OCI-LY7 (cell line): ENCODE data around the gene PDGFB. TPM values are rescaled to one million over a fixed set of nuclear protein-coding genes. Genes with fewer than 3 reads are reported as not detected.

Source experiments
- BruUV-seq: library from RNA; stranded (reverse); fragments of 400-500 nt; replicated peaks from 2 replicates; lab custom pipeline; 2021; lab: Mats Ljungman, UMichigan
- CTCF ChIA-PET: fragments of 300-600 bp; sonication (Branson Sonifier 250); formaldehyde crosslinking; loops from one replicate; lab custom pipeline; 2022; ENCODE audit warnings: antibody characterized with exemption; ENCODE audit not compliant: unreplicated experiment; lab: Charles Lee
- POLR2A ChIA-PET: fragments of 300-600 bp; sonication (Branson Sonifier 250); formaldehyde crosslinking; loops from one replicate; lab custom pipeline; 2022; ENCODE audit warnings: antibody characterized with exemption; lab: Charles Lee
- DNase-seq: peaks from one replicate; pipeline ENCODE4 v3.0.0-alpha.2; 2015; ENCODE audit warnings: low spot score
- H2AFZ ChIP-seq: fragments of 200-600 bp; sonication (generic), shearing (Covaris generic); 2 replicates; pipeline ENCODE4 v1.6.1; 2014; ENCODE audit warnings: mild to moderate bottlenecking, antibody characterized with exemption, low read length, moderate library complexity
- H3K27ac ChIP-seq: fragments of 200-600 bp; sonication (generic); 2 replicates; pipeline ENCODE4 v1.5.1; 2014; ENCODE audit warnings: mixed run types, low read depth, mild to moderate bottlenecking, moderate library complexity, low read length, inconsistent platforms; ENCODE audit not compliant: poor library complexity, severe bottlenecking
- H3K36me3 ChIP-seq: fragments of 200-600 bp; sonication (generic); 2 replicates; pipeline ENCODE4 v1.6.1; 2014; ENCODE audit warnings: mild to moderate bottlenecking, antibody characterized with exemption, low read length, moderate library complexity, mixed read lengths; ENCODE audit not compliant: insufficient read depth
- H3K4me1 ChIP-seq: fragments of 200-600 bp; sonication (generic); 2 replicates; pipeline ENCODE4 v1.5.1; 2014; ENCODE audit warnings: mild to moderate bottlenecking, low read length; ENCODE audit not compliant: insufficient read depth, poor library complexity, severe bottlenecking
- H3K4me2 ChIP-seq: fragments of 200-600 bp; sonication (generic); 2 replicates; pipeline ENCODE4 v1.6.1; 2014; ENCODE audit warnings: mild to moderate bottlenecking, low read length
- H3K4me3 ChIP-seq: fragments of 200-600 bp; sonication (generic); 2 replicates; pipeline ENCODE4 v1.5.1; 2014; ENCODE audit warnings: mild to moderate bottlenecking, low read depth, low read length; ENCODE audit not compliant: poor library complexity, severe bottlenecking
- H3K79me2 ChIP-seq: fragments of 200-600 bp; sonication (generic); 2 replicates; pipeline ENCODE4 v1.6.1; 2016; ENCODE audit warnings: low read depth, mild to moderate bottlenecking, low read length, moderate library complexity, mixed read lengths; ENCODE audit not compliant: insufficient read depth
- H3K9me2 ChIP-seq: fragments of 200-600 bp; sonication (generic); 2 replicates; pipeline ENCODE4 v1.6.1; 2016; ENCODE audit warnings: mild to moderate bottlenecking, low read length, mixed read lengths; ENCODE audit not compliant: insufficient read depth
- H3K9me3 ChIP-seq: fragments of 200-600 bp; sonication (generic); 2 replicates; pipeline ENCODE4 v1.6.1; 2014; ENCODE audit warnings: mild to moderate bottlenecking, mixed run types, low read length, mixed read lengths
- H4K20me1 ChIP-seq: fragments of 200-600 bp; sonication (generic); 2 replicates; pipeline ENCODE4 v1.6.1; 2014; ENCODE audit warnings: mild to moderate bottlenecking, antibody characterized with exemption, low read length, moderate library complexity, mixed read lengths; ENCODE audit not compliant: insufficient read depth
- EZH2phosphoT487 ChIP-seq: fragments of 200-600 bp; sonication (generic); IDR thresholded peaks from 2 replicates; pipeline ENCODE4 v1.6.1; 2018; ENCODE audit warnings: low read depth, borderline replicate concordance, mild to moderate bottlenecking, mixed run types, antibody characterized with exemption, low read length, moderate library complexity, mixed read lengths
- intact Hi-C: fragments of 100-400 bp; cut with micrococcal nuclease; formaldehyde crosslinking; loops from one replicate; pipeline ENCODE4 v1.10.0; 2022; ENCODE audit not compliant: unreplicated experiment
- total RNA-seq, 2 experiments: library from RNA; depleted of rRNA in 1 of 2; stranded (reverse); fragments of >200 nt in 1 of 2; shearing (Covaris generic) in 1 of 2; gene quantifications; 2 replicates each; pipeline ENCODE4 v1.2.3, GENCODE V29; 2014 to 2022
- TF ChIP-seq, protein P1 (sequence below): fragments of 200-600 bp; sonication (generic); conservative IDR thresholded peaks from 2 replicates; pipeline ENCODE4 v1.5.1; 2014; ENCODE audit warnings: mild to moderate bottlenecking, antibody characterized with exemption, low read length, moderate library complexity, mixed read lengths

Gene PDGFB
- total RNA-seq, 2 experiments from 2014 or later = 0.27 TPM; not detected in 1

DNA sequence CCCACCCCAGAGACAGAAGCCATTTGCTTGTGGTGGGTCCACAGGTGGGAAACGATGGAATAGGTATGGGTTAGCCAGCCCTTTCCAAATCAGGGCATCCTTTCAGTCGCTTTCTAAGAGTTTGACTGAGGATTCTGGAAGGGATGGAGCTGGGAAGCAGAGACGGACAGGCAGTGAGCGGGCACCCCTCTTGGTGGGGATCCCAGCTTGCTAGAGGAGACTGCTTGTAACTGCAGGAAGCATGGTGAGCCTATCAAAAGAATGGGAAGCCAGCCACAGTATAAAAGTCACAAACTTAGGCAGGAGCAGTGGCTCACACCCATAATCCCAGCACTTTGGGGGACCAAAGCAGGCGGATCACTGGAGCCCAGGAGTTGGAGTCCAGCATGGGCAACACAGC is 6.1 kb upstream of the PDGFB start:
- no peaks in the 10 kb centered on the region for H3K9me2 ChIP-seq
- no peaks in the 10 kb centered on the region; the same call in 1 of the 2 replicates for H4K20me1 ChIP-seq
- no peak overlapping the region for H3K27ac ChIP-seq
- no TSS peak for BruUV-seq
- ChIA-PET CTCF (no interaction called here), POLR2A (no interaction called here)
- no peaks in the 10 kb centered on the region for H3K36me3 ChIP-seq
- H3K4me3 ChIP-seq = no peak overlapping the region
- intact Hi-C loops = no loop called here
- no peaks in the 10 kb centered on the region for H3K79me2 ChIP-seq
- no peak overlapping the region for H2AFZ ChIP-seq
- peaks cover 5% of the 10 kb centered on the region for H3K4me1 ChIP-seq
- TF ChIP-seq, protein P1, sequence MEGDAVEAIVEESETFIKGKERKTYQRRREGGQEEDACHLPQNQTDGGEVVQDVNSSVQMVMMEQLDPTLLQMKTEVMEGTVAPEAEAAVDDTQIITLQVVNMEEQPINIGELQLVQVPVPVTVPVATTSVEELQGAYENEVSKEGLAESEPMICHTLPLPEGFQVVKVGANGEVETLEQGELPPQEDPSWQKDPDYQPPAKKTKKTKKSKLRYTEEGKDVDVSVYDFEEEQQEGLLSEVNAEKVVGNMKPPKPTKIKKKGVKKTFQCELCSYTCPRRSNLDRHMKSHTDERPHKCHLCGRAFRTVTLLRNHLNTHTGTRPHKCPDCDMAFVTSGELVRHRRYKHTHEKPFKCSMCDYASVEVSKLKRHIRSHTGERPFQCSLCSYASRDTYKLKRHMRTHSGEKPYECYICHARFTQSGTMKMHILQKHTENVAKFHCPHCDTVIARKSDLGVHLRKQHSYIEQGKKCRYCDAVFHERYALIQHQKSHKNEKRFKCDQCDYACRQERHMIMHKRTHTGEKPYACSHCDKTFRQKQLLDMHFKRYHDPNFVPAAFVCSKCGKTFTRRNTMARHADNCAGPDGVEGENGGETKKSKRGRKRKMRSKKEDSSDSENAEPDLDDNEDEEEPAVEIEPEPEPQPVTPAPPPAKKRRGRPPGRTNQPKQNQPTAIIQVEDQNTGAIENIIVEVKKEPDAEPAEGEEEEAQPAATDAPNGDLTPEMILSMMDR = no peak
- no peak for TF ChIP-seq EZH2phosphoT487
- H3K9me3 ChIP-seq = no peaks in the 10 kb centered on the region
- no peak for DNase-seq
- H3K4me2 ChIP-seq = no peak overlapping the region

DNA sequence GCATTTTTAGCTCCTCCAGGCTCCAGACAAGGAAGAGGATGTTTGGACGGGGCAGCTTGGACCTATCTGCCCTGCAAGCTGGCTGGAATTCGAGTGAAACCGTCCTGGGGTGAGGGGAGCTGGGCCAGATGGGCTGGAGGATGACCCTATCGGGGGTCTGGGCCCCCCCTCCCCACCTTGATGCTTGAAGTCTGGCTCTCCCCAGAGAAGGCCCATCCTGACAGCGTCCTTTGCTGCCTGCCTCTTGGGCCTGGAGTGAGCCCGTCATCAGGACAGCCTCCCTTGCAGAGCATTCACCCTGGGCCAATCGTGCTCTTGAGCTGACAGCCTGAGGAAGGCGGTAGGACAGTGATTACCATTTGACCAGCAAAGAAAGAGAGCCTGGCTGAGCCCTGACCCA is 5.3 kb upstream of the PDGFB start:
- Histone ChIP-seq H3K36me3 (no peaks in the 10 kb centered on the region), H3K9me3 (no peaks in the 10 kb centered on the region), H4K20me1 (no peaks in the 10 kb centered on the region; the same call in 1 of the 2 replicates), H3K79me2 (no peaks in the 10 kb centered on the region), H3K4me2 (no peak overlapping the region), H3K9me2 (no peaks in the 10 kb centered on the region), H2AFZ (no peak overlapping the region), H3K4me3 (no peak overlapping the region), H3K4me1 (peaks cover 5% of the 10 kb centered on the region), H3K27ac (no peak overlapping the region)
- ChIA-PET CTCF (no interaction called here), POLR2A (no interaction called here)
- intact Hi-C loops = no loop called here
- no TSS peak for BruUV-seq
- TF ChIP-seq EZH2phosphoT487 = no peak
- TF ChIP-seq, protein P1 = no peak
- DNase-seq = no peak

DNA sequence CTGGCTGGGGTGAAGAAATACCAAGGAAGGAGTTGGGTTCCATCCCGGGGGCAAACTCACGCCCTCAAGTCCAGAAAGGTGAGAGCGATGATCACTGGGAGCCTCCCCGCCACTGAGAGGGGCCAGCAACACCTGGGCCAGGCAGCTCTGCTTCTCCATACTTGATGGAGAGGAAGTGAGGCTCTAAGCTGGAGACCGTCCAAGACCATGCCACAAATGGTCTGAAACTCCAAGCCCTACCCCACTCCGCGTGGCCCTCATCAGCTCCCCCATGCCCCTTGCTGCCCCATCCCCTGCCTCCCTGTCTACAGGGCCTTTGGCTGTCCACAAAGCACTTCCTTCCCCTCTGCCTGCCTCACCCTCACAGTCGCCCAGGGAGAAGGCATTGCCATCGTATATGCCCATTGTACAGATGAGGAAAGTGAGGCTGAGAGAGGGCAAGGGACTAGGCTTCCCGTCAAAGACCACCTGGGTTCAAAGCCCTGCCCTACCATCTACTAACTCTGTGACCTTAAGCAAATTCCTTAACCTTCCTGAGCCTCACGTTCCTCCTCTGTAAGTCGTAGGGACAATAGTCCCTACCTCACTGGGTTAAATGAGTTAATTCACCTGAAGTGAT is 4.4 kb upstream of the PDGFB start:
- intact Hi-C loops = no loop called here

More for the DNA sequence above, 4.4 kb upstream of the PDGFB start:
- Histone ChIP-seq H4K20me1 (no peaks in the 10 kb centered on the region; the same call in 1 of the 2 replicates), H3K4me1 (peaks cover 5% of the 10 kb centered on the region), H3K27ac (no peak overlapping the region), H3K4me3 (no peak overlapping the region), H2AFZ (no peak overlapping the region), H3K9me2 (no peaks in the 10 kb centered on the region), H3K36me3 (no peaks in the 10 kb centered on the region), H3K9me3 (no peaks in the 10 kb centered on the region), H3K79me2 (no peaks in the 10 kb centered on the region), H3K4me2 (no peak overlapping the region)
- TF ChIP-seq, protein P1 = no peak
- TF ChIP-seq EZH2phosphoT487 = no peak
- DNase-seq = no peak
- POLR2A ChIA-PET = no interaction called here
- no TSS peak for BruUV-seq
- CTCF ChIA-PET = no interaction called here
